CD4-positive, alpha-beta memory T cell (primary cell): Measurements from ENCODE around the gene FRMD4B. TPM values are rescaled to one million over a fixed set of nuclear protein-coding genes. Genes with fewer than 3 reads are reported as not detected.

Experiments used
- CTCF ChIA-PET: fragments of 350-600 bp; sonication (Branson Sonifier 250); formaldehyde crosslinking; loops from one replicate; lab custom pipeline; 2021; ENCODE audit warnings: inconsistent platforms; ENCODE audit not compliant: partially characterized antibody; lab: Charles Lee
- POLR2A ChIA-PET: fragments of 350-600 bp; sonication (Branson Sonifier 250); formaldehyde crosslinking; loops from one replicate; lab custom pipeline; 2021; ENCODE audit not compliant: partially characterized antibody; lab: Charles Lee
- DNase-seq, 5 donors: peaks; one replicate each; pipeline versions ENCODE4 v3.0.0 to v3.0.0-alpha.2; 2020 to 2022; ENCODE audit warnings: mixed read lengths in 1 of 5
- H3K27ac ChIP-seq: one replicate; pipeline ENCODE4 v1.7.0; 2013; ENCODE audit warnings: low read depth, low read length
- H3K27me3 ChIP-seq: 2 replicates; pipeline ENCODE4 v1.7.0; 2013; ENCODE audit warnings: mild to moderate bottlenecking, low read length, moderate library complexity; ENCODE audit not compliant: insufficient read depth
- H3K36me3 ChIP-seq: 2 replicates; pipeline ENCODE4 v1.7.0; 2013; ENCODE audit warnings: mild to moderate bottlenecking, low read length, moderate library complexity; ENCODE audit not compliant: insufficient read depth
- H3K4me1 ChIP-seq: 2 replicates; pipeline ENCODE4 v1.7.0; 2013; ENCODE audit warnings: mild to moderate bottlenecking, low read length, moderate library complexity; ENCODE audit not compliant: insufficient read depth
- H3K4me3 ChIP-seq, 2 donors: one replicate each; pipeline ENCODE4 v1.7.0; 2013; ENCODE audit warnings: low read length in 2 of 2, mild to moderate bottlenecking in 1 of 2
- H3K9me3 ChIP-seq, 2 donors: one replicate each; pipeline ENCODE4 v1.7.0; 2013; ENCODE audit warnings: low read length in 2 of 2, control low read depth in 1 of 2; ENCODE audit not compliant: control insufficient read depth in 1 of 2
- H3K27ac Mint-ChIP-seq, 7 donors: one replicate each; pipeline ENCODE4 v1.8.0; 2020 to 2021; ENCODE audit warnings: mixed read lengths in 7 of 7, mild to moderate bottlenecking in 6 of 7, inconsistent platforms in 3 of 7, moderate library complexity in 3 of 7
- H3K27me3 Mint-ChIP-seq, 2 donors: one replicate each; pipeline ENCODE4 v1.8.0; 2020 to 2021; ENCODE audit warnings: mixed read lengths in 2 of 2
- H3K36me3 Mint-ChIP-seq, 2 donors: one replicate each; pipeline ENCODE4 v1.8.0; 2020 to 2021; ENCODE audit warnings: mixed read lengths in 2 of 2, inconsistent platforms in 1 of 2, mild to moderate bottlenecking in 1 of 2
- H3K4me1 Mint-ChIP-seq, 4 donors: one replicate each; pipeline ENCODE4 v1.8.0; 2020 to 2021; ENCODE audit warnings: mixed read lengths in 4 of 4, mild to moderate bottlenecking in 1 of 4
- H3K4me3 Mint-ChIP-seq, 8 donors: one replicate each; pipeline ENCODE4 v1.8.0; 2020 to 2021; ENCODE audit warnings: mixed read lengths in 8 of 8, mild to moderate bottlenecking in 7 of 8, moderate library complexity in 6 of 8, inconsistent platforms in 3 of 8
- H3K9me3 Mint-ChIP-seq, 8 donors: one replicate each; pipeline ENCODE4 v1.8.0; 2020 to 2021; ENCODE audit warnings: mixed read lengths in 8 of 8, mild to moderate bottlenecking in 5 of 8, inconsistent platforms in 3 of 8, moderate library complexity in 1 of 8
- intact Hi-C: fragments of 100-400 bp; cut with micrococcal nuclease; formaldehyde crosslinking; loops from one replicate; pipeline ENCODE4 v1.15.1; 2023
- polyA plus RNA-seq, 2 donors: library from polyadenylated mRNA; unstranded; fragments of 300-500 nt; fragmentation: Illumina TruSeq; gene quantifications; one replicate each; pipeline ENCODE4 v1.2.3, GENCODE V29; 2021
- total RNA-seq, 2 experiments: library from RNA; stranded (reverse); gene quantifications; one replicate each; pipeline ENCODE4 v1.2.3, GENCODE V29; 2021

Gene FRMD4B
- total RNA-seq (10 to 100 TPM; 14.9 to 18.3 TPM), polyA plus RNA-seq (10 to 100 TPM in 1 of 2 donors, 1 to 10 TPM in 1; 3.1 to 12.1 TPM)

- peaks cover 7% of the 10 kb centered on the region for H3K4me1 ChIP-seq
Observed at GRCh38 chr3:69385723-69386555, at the start of gene FRMD4B. Gene FRMD4B (minus strand): TSS chr3:69386088. CDS start chr3:69385989, 99 bp downstream.

GRCh38 chr3:69433969-69434325 is 48.1 kb upstream of the FRMD4B start:
- no peak for DNase-seq
- Mint-ChIP-seq H3K9me3 (no peaks in the 10 kb centered on the region), H3K27me3 (peaks cover 3 to 18% of the 10 kb centered on the region in 2 donors), H3K36me3 (no peaks in the 10 kb centered on the region), H3K4me3 (no peak overlapping the region), H3K4me1 (no peaks in the 10 kb centered on the region), H3K27ac (no peak overlapping the region)
- intact Hi-C loops, result no loop called here
- H3K27ac ChIP-seq, result no peak overlapping the region
- no peaks in the 10 kb centered on the region for H3K27me3 ChIP-seq
- CTCF ChIA-PET, result no interaction called here
- no peaks in the 10 kb centered on the region for H3K36me3 ChIP-seq
- H3K4me1 ChIP-seq, result no peaks in the 10 kb centered on the region
- no peaks in the 10 kb centered on the region for H3K9me3 ChIP-seq
- H3K4me3 ChIP-seq, result no peak overlapping the region
- POLR2A ChIA-PET, result no interaction called here

More at GRCh38 chr3:69385723-69386555, at the start of gene FRMD4B:
- intact Hi-C loops, result no loop called here
- Mint-ChIP-seq H3K9me3 (no peaks in the 10 kb centered on the region), H3K36me3 (no peaks in the 10 kb centered on the region), H3K4me3 (peak within 1 kb of the TSS; percentile 52 to 79 (median 70)), H3K4me1 (peaks cover 4 to 15% (median 5%) of the 10 kb centered on the region in 4 donors), H3K27ac (no peak within 1 kb of the TSS), H3K27me3 (peaks cover 33 to 50% of the 10 kb centered on the region in 2 donors)
- Histone ChIP-seq H3K4me3 (no peak within 1 kb of the TSS), H3K9me3 (no peaks in the 10 kb centered on the region), H3K27ac (no peak within 1 kb of the TSS), H3K36me3 (no peaks in the 10 kb centered on the region), H3K27me3 (peaks cover 24% of the 10 kb centered on the region)
- ChIA-PET CTCF (interaction anchor here (1.2 kb wide), 1 partner anchor 226 kb away, joined by 3 read pairs; no protein-coding TSS in a partner anchor), POLR2A (no interaction called here)
- peak in 1 of 5 donors; percentile 11 for DNase-seq

- intact Hi-C loops, result no loop called here
- H3K9me3 ChIP-seq, result no peaks in the 10 kb centered on the region
- Mint-ChIP-seq H3K4me1 (no peaks in the 10 kb centered on the region), H3K27me3 (peaks cover 3 to 18% of the 10 kb centered on the region in 2 donors), H3K4me3 (no peak overlapping the region), H3K9me3 (no peaks in the 10 kb centered on the region), H3K36me3 (no peaks in the 10 kb centered on the region), H3K27ac (no peak overlapping the region)
- no peaks in the 10 kb centered on the region for H3K27me3 ChIP-seq
- H3K27ac ChIP-seq, result no peak overlapping the region
- no peaks in the 10 kb centered on the region for H3K36me3 ChIP-seq
- H3K4me1 ChIP-seq, result no peaks in the 10 kb centered on the region
- H3K4me3 ChIP-seq, result no peak overlapping the region
- ChIA-PET CTCF (no interaction called here), POLR2A (no interaction called here)
- no peak for DNase-seq
Observed at GRCh38 chr3:69433121-69433968, 47.5 kb upstream of the FRMD4B start.

- H3K27me3 Mint-ChIP-seq, result peaks cover 2 to 18% of the 10 kb centered on the region in 2 donors
- CTCF ChIA-PET, result interaction anchor here (1.0 to 4.7 kb wide), 4 partner anchors 19 to 269 kb away, joined by 3 to 20 read pairs (median 4); no protein-coding TSS in a partner anchor
Observed at GRCh38 chr3:69428657-69429255, 42.9 kb upstream of the FRMD4B start.

GRCh38 chr3:69426967-69427304 is 41.0 kb upstream of the FRMD4B start:
- Histone ChIP-seq H3K27ac (no peak overlapping the region), H3K27me3 (no peaks in the 10 kb centered on the region), H3K9me3 (no peaks in the 10 kb centered on the region), H3K36me3 (no peaks in the 10 kb centered on the region), H3K4me3 (no peak overlapping the region), H3K4me1 (no peaks in the 10 kb centered on the region)
- H3K27ac Mint-ChIP-seq, result no peak overlapping the region
- no peaks in the 10 kb centered on the region for H3K36me3 Mint-ChIP-seq
- peaks cover 2 to 14% of the 10 kb centered on the region in 2 donors for H3K27me3 Mint-ChIP-seq
- intact Hi-C loops, result no loop called here
- H3K9me3 Mint-ChIP-seq, result no peaks in the 10 kb centered on the region
- ChIA-PET POLR2A (no interaction called here), CTCF (interaction anchor here (0.7 to 4.7 kb wide), 2 partner anchors 76 to 265 kb away, joined by 3 to 20 read pairs; no protein-coding TSS in a partner anchor)
- no peak for DNase-seq
- no peaks in the 10 kb centered on the region for H3K4me1 Mint-ChIP-seq
- no peak overlapping the region for H3K4me3 Mint-ChIP-seq

More at GRCh38 chr3:69428657-69429255, 42.9 kb upstream of the FRMD4B start:
- Histone ChIP-seq H3K9me3 (no peaks in the 10 kb centered on the region), H3K27ac (no peak overlapping the region), H3K4me3 (no peak overlapping the region), H3K27me3 (no peaks in the 10 kb centered on the region), H3K4me1 (no peaks in the 10 kb centered on the region), H3K36me3 (no peaks in the 10 kb centered on the region)
- H3K27ac Mint-ChIP-seq, result no peak overlapping the region
- DNase-seq, result no peak
- intact Hi-C loops, result no loop called here
- H3K4me3 Mint-ChIP-seq, result no peak overlapping the region
- no peaks in the 10 kb centered on the region for H3K36me3 Mint-ChIP-seq
- no peaks in the 10 kb centered on the region for H3K4me1 Mint-ChIP-seq
- no peaks in the 10 kb centered on the region for H3K9me3 Mint-ChIP-seq
- POLR2A ChIA-PET, result no interaction called here

- intact Hi-C loops, result no loop called here
- H3K27me3 ChIP-seq, result no peaks in the 10 kb centered on the region
- no peaks in the 10 kb centered on the region for H3K9me3 ChIP-seq
- Mint-ChIP-seq H3K27me3 (peaks cover 2 to 12% of the 10 kb centered on the region in 2 donors), H3K4me1 (no peaks in the 10 kb centered on the region), H3K9me3 (no peaks in the 10 kb centered on the region), H3K4me3 (peak overlapping the region in 1 of 8 donors; percentile 38), H3K36me3 (no peaks in the 10 kb centered on the region), H3K27ac (no peak overlapping the region)
- H3K27ac ChIP-seq, result no peak overlapping the region
- no peaks in the 10 kb centered on the region for H3K4me1 ChIP-seq
- no peak overlapping the region for H3K4me3 ChIP-seq
- H3K36me3 ChIP-seq, result no peaks in the 10 kb centered on the region
- CTCF ChIA-PET, result interaction anchor here (1.6 to 4.7 kb wide), 2 partner anchors 265 to 305 kb away, joined by 5 to 20 read pairs; no protein-coding TSS in a partner anchor
- POLR2A ChIA-PET, result no interaction called here
- DNase-seq, result no peak
Observed at GRCh38 chr3:69426291-69426966, 40.5 kb upstream of the FRMD4B start.
